HepG2 (cell line): Measurements from ENCODE around the gene PNKD. TPM values are rescaled to one million over a fixed set of nuclear protein-coding genes. Genes with fewer than 3 reads are reported as not detected.

Source experiments
- HDAC6 ChIP-seq: fragments of 200-600 bp; sonication (generic); IDR thresholded peaks from 2 replicates; pipeline ENCODE4 v1.7.0; 2017; ENCODE audit warnings: mild to moderate bottlenecking, antibody characterized with exemption, low read length, low read depth
- HOXA5 ChIP-seq: sonication (generic); formaldehyde crosslinking; IDR thresholded peaks from 2 replicates; pipeline ENCODE4 v1.4.0; 2020; ENCODE audit warnings: missing genetic modification reagents
- LCORL ChIP-seq, 2 experiments: fragments of 450-650 bp in 1 of 2; sonication (generic) in 1 of 2; formaldehyde crosslinking in 1 of 2; IDR thresholded peaks; 2 replicates each; pipeline versions ENCODE4 v1.5.0 to v1.6.1; 2017 to 2020; ENCODE audit warnings: antibody characterized with exemption in 1 of 2, missing genetic modification reagents in 1 of 2
- NFE2 ChIP-seq: sonication (generic); formaldehyde crosslinking; IDR thresholded peaks from 2 replicates; pipeline ENCODE4 v1.4.0; 2020; ENCODE audit warnings: missing genetic modification reagents
- REXO4 ChIP-seq: sonication (generic); formaldehyde crosslinking; IDR thresholded peaks from 2 replicates; pipeline ENCODE4 v1.8.0; 2022; ENCODE audit warnings: missing genetic modification reagents, mild to moderate bottlenecking, borderline replicate concordance
- RFX3 ChIP-seq: IDR thresholded peaks from 2 replicates; pipeline ENCODE4 v1.6.1; 2016; ENCODE audit warnings: missing biosample characterization, missing genetic modification reagents
- ZFP37 ChIP-seq: sonication (generic); formaldehyde crosslinking; IDR thresholded peaks from 2 replicates; pipeline ENCODE4 v1.4.0; 2020; ENCODE audit warnings: missing genetic modification reagents, borderline replicate concordance
- ZNF30 ChIP-seq: sonication (generic); formaldehyde crosslinking; IDR thresholded peaks from 2 replicates; pipeline ENCODE4 v1.5.0; 2020; ENCODE audit warnings: mild to moderate bottlenecking, missing genetic modification reagents
- ZNF501 ChIP-seq: sonication (generic); formaldehyde crosslinking; IDR thresholded peaks from 2 replicates; pipeline ENCODE4 v1.5.1; 2020; ENCODE audit warnings: mild to moderate bottlenecking, moderate library complexity, missing genetic modification reagents
- ZNF605 ChIP-seq: sonication (generic); formaldehyde crosslinking; IDR thresholded peaks from 2 replicates; pipeline ENCODE4 v1.8.0; 2022; ENCODE audit warnings: mild to moderate bottlenecking, missing genetic modification reagents
- ZSCAN9 ChIP-seq: IDR thresholded peaks from 2 replicates; pipeline ENCODE4 v1.6.1; 2016; ENCODE audit warnings: borderline replicate concordance
- polyA plus RNA-seq, 8 experiments: library from polyadenylated mRNA; depleted of rRNA in 3 of 8; stranded (reverse) in 7 of 8; unstranded in 1 of 8; fragments of >200 nt; fragmentation: Illumina TruSeq in 4 of 8; extraction: Trizol in 4 of 8; gene quantifications; 2 replicates each; pipeline versions ENCODE4 v1.2.1 to v1.2.3, GENCODE V29; 2011 to 2016; ENCODE audit warnings: low read depth in 4 of 8, missing spikeins in 1 of 8, mixed read lengths in 1 of 8; ENCODE audit not compliant: insufficient read depth in 1 of 8
- total RNA-seq, 5 experiments: library from RNA; depleted of rRNA; stranded (reverse); fragments of >200 nt; fragmentation: Illumina TruSeq; extraction: Trizol; gene quantifications; 2 replicates each; pipeline ENCODE4 v1.2.3, GENCODE V29; 2016; ENCODE audit warnings: low read depth in 1 of 5
- TF ChIP-seq, protein P1 (sequence below): sonication (generic); formaldehyde crosslinking; IDR thresholded peaks from 2 replicates; pipeline ENCODE4 v1.5.0; 2020; ENCODE audit warnings: missing genetic modification reagents
- TF ChIP-seq, protein P2 (sequence below): sonication (generic); formaldehyde crosslinking; IDR thresholded peaks from 2 replicates; pipeline ENCODE4 v1.4.0; 2020; ENCODE audit warnings: missing genetic modification reagents
- TF ChIP-seq, protein P3 (sequence below): sonication (generic); formaldehyde crosslinking; IDR thresholded peaks from 2 replicates; pipeline ENCODE4 v1.5.0; 2020; ENCODE audit warnings: mild to moderate bottlenecking, missing genetic modification reagents, borderline replicate concordance
- TF ChIP-seq, protein P4 (sequence below): fragments of 450-650 bp; IDR thresholded peaks from 2 replicates; pipeline ENCODE4 v1.6.1; 2016
- TF ChIP-seq, protein P5 (sequence below): IDR thresholded peaks from 2 replicates; pipeline ENCODE4 v1.6.1; 2016; ENCODE audit warnings: control low read depth
- TF ChIP-seq, protein P6 (sequence below): sonication (generic); IDR thresholded peaks from 2 replicates; pipeline ENCODE4 v1.6.1; 2016; ENCODE audit warnings: low read depth, borderline replicate concordance

The PNKD gene
- total and polyA plus RNA-seq, 2 of the 13 experiments (the other 11 are each of a cell fraction or from before 2014, with no cell fraction given), result 55.9 to 80.4 TPM

DNA sequence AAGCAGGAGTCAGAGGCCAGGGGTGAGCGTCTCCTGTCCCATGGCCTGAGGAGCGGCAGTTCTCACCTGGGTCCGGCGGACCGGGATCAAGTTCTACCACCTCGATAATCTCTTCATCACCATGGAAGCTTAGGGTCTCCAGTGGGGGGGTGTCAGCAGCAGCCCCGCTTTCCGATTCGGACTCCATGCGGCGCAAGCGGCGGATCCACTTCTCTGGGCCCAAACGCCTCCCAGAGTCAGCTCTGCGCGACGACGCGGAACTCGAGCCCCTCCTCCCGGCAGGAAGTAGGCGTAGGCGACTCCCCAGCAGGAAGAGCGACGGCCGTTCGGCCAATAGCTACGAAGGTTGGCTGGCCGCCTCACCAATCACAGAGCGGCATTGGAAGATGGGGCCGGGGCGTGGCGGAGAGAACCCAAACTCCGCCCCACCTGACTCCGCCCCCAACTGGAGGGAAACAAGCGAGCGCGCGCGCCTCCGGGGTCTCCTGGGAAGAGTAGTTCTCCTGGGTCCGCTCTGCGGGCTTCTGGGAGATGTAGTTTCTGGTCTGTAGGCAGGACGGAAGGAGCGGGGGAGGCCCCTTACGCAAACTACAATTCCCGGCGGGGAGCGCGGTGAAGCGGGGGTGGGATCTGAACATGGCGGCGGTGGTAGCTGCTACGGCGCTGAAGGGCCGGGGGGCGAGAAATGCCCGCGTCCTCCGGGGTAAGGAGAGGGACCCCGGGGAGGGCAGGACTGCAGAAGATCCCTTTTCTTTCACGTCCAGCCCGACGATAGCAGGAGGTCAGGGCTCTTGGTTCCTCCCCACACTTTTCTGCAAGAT is at the start of gene PNKD, which contains the start of gene AAMP (continued):
- TF ChIP-seq RFX3 (CRISPR knock-in tag) (no peak), NFE2 (no peak), HOXA5 (CRISPR knock-in tag) (peak; percentile 83; the same call in 1 of the 2 replicates), REXO4 (CRISPR knock-in tag) (peak; percentile 54; the same call in 1 of the 2 replicates), LCORL (IDR thresholded peaks at IDR 0.05) (no peak), LCORL (CRISPR knock-in tag; IDR thresholded peaks at IDR 0.05) (peak; percentile 14; the same call in 1 of the 2 replicates), HDAC6 (no peak), ZNF605 (CRISPR knock-in tag) (peak; percentile 90), ZFP37 (CRISPR knock-in tag) (peak; percentile 81; the same call in 1 of the 2 replicates), ZNF501 (CRISPR knock-in tag) (peak; percentile 94; the same call in 1 of the 2 replicates), ZSCAN9 (CRISPR knock-in tag) (peak; percentile 62; the same call in 1 of the 2 replicates), ZNF30 (no peak)
- TF ChIP-seq, protein P1, sequence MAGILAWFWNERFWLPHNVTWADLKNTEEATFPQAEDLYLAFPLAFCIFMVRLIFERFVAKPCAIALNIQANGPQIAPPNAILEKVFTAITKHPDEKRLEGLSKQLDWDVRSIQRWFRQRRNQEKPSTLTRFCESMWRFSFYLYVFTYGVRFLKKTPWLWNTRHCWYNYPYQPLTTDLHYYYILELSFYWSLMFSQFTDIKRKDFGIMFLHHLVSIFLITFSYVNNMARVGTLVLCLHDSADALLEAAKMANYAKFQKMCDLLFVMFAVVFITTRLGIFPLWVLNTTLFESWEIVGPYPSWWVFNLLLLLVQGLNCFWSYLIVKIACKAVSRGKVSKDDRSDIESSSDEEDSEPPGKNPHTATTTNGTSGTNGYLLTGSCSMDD, result no peak
- TF ChIP-seq, protein P2, sequence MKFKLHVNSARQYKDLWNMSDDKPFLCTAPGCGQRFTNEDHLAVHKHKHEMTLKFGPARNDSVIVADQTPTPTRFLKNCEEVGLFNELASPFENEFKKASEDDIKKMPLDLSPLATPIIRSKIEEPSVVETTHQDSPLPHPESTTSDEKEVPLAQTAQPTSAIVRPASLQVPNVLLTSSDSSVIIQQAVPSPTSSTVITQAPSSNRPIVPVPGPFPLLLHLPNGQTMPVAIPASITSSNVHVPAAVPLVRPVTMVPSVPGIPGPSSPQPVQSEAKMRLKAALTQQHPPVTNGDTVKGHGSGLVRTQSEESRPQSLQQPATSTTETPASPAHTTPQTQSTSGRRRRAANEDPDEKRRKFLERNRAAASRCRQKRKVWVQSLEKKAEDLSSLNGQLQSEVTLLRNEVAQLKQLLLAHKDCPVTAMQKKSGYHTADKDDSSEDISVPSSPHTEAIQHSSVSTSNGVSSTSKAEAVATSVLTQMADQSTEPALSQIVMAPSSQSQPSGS (CRISPR knock-in tag), result peak; percentile 68
- TF ChIP-seq, protein P3, sequence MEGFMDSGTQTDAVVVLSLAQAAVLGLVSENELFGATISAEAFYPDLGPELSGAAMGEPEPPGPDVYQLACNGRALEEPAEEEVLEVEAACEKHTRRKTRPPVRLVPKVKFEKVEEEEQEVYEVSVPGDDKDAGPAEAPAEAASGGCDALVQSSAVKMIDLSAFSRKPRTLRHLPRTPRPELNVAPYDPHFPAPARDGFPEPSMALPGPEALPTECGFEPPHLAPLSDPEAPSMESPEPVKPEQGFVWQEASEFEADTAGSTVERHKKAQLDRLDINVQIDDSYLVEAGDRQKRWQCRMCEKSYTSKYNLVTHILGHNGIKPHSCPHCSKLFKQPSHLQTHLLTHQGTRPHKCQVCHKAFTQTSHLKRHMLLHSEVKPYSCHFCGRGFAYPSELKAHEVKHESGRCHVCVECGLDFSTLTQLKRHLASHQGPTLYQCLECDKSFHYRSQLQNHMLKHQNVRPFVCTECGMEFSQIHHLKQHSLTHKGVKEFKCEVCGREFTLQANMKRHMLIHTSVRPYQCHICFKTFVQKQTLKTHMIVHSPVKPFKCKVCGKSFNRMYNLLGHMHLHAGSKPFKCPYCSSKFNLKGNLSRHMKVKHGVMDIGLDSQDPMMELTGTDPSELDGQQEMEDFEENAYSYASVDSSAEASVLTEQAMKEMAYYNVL, result no peak; the same call in 1 of the 2 replicates
- TF ChIP-seq, protein P4, sequence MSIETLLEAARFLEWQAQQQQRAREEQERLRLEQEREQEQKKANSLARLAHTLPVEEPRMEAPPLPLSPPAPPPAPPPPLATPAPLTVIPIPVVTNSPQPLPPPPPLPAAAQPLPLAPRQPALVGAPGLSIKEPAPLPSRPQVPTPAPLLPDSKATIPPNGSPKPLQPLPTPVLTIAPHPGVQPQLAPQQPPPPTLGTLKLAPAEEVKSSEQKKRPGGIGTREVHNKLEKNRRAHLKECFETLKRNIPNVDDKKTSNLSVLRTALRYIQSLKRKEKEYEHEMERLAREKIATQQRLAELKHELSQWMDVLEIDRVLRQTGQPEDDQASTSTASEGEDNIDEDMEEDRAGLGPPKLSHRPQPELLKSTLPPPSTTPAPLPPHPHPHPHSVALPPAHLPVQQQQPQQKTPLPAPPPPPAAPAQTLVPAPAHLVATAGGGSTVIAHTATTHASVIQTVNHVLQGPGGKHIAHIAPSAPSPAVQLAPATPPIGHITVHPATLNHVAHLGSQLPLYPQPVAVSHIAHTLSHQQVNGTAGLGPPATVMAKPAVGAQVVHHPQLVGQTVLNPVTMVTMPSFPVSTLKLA, result peak; percentile 90
- TF ChIP-seq, protein P5, sequence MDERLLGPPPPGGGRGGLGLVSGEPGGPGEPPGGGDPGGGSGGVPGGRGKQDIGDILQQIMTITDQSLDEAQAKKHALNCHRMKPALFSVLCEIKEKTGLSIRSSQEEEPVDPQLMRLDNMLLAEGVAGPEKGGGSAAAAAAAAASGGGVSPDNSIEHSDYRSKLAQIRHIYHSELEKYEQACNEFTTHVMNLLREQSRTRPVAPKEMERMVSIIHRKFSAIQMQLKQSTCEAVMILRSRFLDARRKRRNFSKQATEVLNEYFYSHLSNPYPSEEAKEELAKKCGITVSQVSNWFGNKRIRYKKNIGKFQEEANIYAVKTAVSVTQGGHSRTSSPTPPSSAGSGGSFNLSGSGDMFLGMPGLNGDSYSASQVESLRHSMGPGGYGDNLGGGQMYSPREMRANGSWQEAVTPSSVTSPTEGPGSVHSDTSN (CRISPR knock-in tag), result peak; percentile 98
- TF ChIP-seq, protein P6, sequence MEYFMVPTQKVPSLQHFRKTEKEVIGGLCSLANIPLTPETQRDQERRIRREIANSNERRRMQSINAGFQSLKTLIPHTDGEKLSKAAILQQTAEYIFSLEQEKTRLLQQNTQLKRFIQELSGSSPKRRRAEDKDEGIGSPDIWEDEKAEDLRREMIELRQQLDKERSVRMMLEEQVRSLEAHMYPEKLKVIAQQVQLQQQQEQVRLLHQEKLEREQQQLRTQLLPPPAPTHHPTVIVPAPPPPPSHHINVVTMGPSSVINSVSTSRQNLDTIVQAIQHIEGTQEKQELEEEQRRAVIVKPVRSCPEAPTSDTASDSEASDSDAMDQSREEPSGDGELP, result 0 out of 2 replicates have a peak, but pooled peaks have one; percentile 16
